IMR-90 (cell line): Measurements from ENCODE around the gene DTX1. TPM values are rescaled to one million over a fixed set of nuclear protein-coding genes. Genes with fewer than 3 reads are reported as not detected.

Experiments used
- ATAC-seq: fragments of 200-7000 bp; cut with Tn5 transposase; 2 replicates; pipeline ENCODE4 v1.9.1; 2020; ENCODE audit warnings: low read depth, mild to moderate bottlenecking, moderate library complexity
- BruUV-seq: library from RNA; stranded (reverse); fragments of 400-500 nt; replicated peaks from 2 replicates; lab custom pipeline; 2021; lab: Mats Ljungman, UMichigan
- CTCF ChIA-PET: fragments of 300-600 bp; formaldehyde crosslinking; extraction: SDS; loops from one replicate; lab custom pipeline; 2021; ENCODE audit warnings: antibody characterized with exemption; lab: Yijun Ruan, JAX
- POLR2A ChIA-PET: fragments of 300-600 bp; sonication (Branson Sonifier 250); formaldehyde crosslinking; loops from one replicate; lab custom pipeline; 2022; ENCODE audit warnings: antibody characterized with exemption; ENCODE audit not compliant: unreplicated experiment; lab: Charles Lee
- DNase-seq: peaks from one replicate; pipeline ENCODE4 v3.0.0; 2013
- H2AFZ ChIP-seq: replicated peaks from 2 replicates; pipeline ENCODE3; 2013; ENCODE audit warnings: low read length, mild to moderate bottlenecking; ENCODE audit not compliant: poor library complexity
- H2AK5ac ChIP-seq: 2 replicates; pipeline ENCODE4 v1.6.1; 2013; ENCODE audit warnings: low read depth, low read length, inconsistent platforms
- H2AK9ac ChIP-seq: replicated peaks from 2 replicates; pipeline ENCODE3; 2013; ENCODE audit warnings: mild to moderate bottlenecking, low read depth, low read length, moderate library complexity; ENCODE audit not compliant: poor library complexity
- H2BK120ac ChIP-seq: 2 replicates; pipeline ENCODE4 v1.6.1; 2013; ENCODE audit warnings: low read depth, low read length, inconsistent platforms
- H2BK15ac ChIP-seq: 3 replicates; pipeline ENCODE4 v1.6.1; 2013; ENCODE audit warnings: low read depth, low read length, inconsistent platforms
- H2BK20ac ChIP-seq: 2 replicates; pipeline ENCODE4 v1.6.1; 2013; ENCODE audit warnings: low read depth, mild to moderate bottlenecking, inconsistent platforms, low read length, moderate library complexity
- H2BK5ac ChIP-seq: 2 replicates; pipeline ENCODE4 v1.6.1; 2013; ENCODE audit warnings: mild to moderate bottlenecking, low read depth, low read length, inconsistent platforms; ENCODE audit not compliant: poor library complexity, severe bottlenecking
- H3K14ac ChIP-seq: replicated peaks from 2 replicates; pipeline ENCODE4 v1.6.1; 2013; ENCODE audit warnings: low read depth, low read length, inconsistent platforms
- H3K18ac ChIP-seq: 2 replicates; pipeline ENCODE4 v1.6.1; 2013; ENCODE audit warnings: low read depth, low read length, control low read depth
- H3K23ac ChIP-seq: 2 replicates; pipeline ENCODE4 v1.6.1; 2013; ENCODE audit warnings: low read depth, low read length, inconsistent platforms
- H3K27ac ChIP-seq: 2 replicates; pipeline ENCODE4 v1.5.1; 2013; ENCODE audit warnings: mild to moderate bottlenecking, control low read depth, low read length; ENCODE audit not compliant: insufficient read depth
- H3K27me3 ChIP-seq: 2 replicates; pipeline ENCODE4 v1.6.1; 2013; ENCODE audit warnings: low read length; ENCODE audit not compliant: control insufficient read depth, insufficient read depth
- H3K36me3 ChIP-seq: 2 replicates; pipeline ENCODE4 v1.6.1; 2013; ENCODE audit warnings: low read length, mixed read lengths; ENCODE audit not compliant: control insufficient read depth, insufficient read depth
- H3K4ac ChIP-seq: 2 replicates; pipeline ENCODE4 v1.6.1; 2013; ENCODE audit warnings: low read depth, low read length, inconsistent platforms
- H3K4me1 ChIP-seq: 2 replicates; pipeline ENCODE4 v1.6.1; 2013; ENCODE audit warnings: low read length, mixed read lengths; ENCODE audit not compliant: control insufficient read depth, insufficient read depth
- H3K4me2 ChIP-seq: 2 replicates; pipeline ENCODE4 v1.6.1; 2013; ENCODE audit warnings: low read depth, mild to moderate bottlenecking, control low read depth, low read length, moderate library complexity
- H3K4me3 ChIP-seq: 2 replicates; pipeline ENCODE4 v1.5.1; 2013; ENCODE audit warnings: low read depth, mild to moderate bottlenecking, control low read depth, low read length, moderate library complexity; ENCODE audit not compliant: insufficient read depth
- H3K56ac ChIP-seq: 2 replicates; pipeline ENCODE4 v1.6.1; 2013; ENCODE audit warnings: low read length, inconsistent platforms; ENCODE audit not compliant: insufficient read depth; ENCODE audit errors: extremely low read depth
- H3K79me1 ChIP-seq, 2 experiments: 2 replicates each; pipeline ENCODE4 v1.6.1; 2013; ENCODE audit warnings: low read length in 2 of 2, inconsistent platforms in 1 of 2, low read depth in 1 of 2
- H3K9ac ChIP-seq: 2 replicates; pipeline ENCODE4 v1.6.1; 2013; ENCODE audit warnings: low read depth, low read length, control low read depth
- H3K9me1 ChIP-seq: 2 replicates; pipeline ENCODE4 v1.6.1; 2013; ENCODE audit warnings: low read length, inconsistent platforms; ENCODE audit not compliant: insufficient read depth
- H3K9me3 ChIP-seq: 2 replicates; pipeline ENCODE4 v1.6.1; 2013; ENCODE audit warnings: low read length; ENCODE audit not compliant: control insufficient read depth, insufficient read depth
- H4K20me1 ChIP-seq: 2 replicates; pipeline ENCODE4 v1.6.1; 2013; ENCODE audit warnings: low read length, inconsistent platforms; ENCODE audit not compliant: insufficient read depth
- H4K5ac ChIP-seq: 2 replicates; pipeline ENCODE4 v1.6.1; 2013; ENCODE audit warnings: mild to moderate bottlenecking, low read depth, low read length, control low read depth
- H4K8ac ChIP-seq, 2 experiments: 2 replicates each; pipeline ENCODE4 v1.6.1; 2013; ENCODE audit warnings: low read depth in 2 of 2, low read length in 2 of 2, control low read depth in 1 of 2, inconsistent platforms in 1 of 2
- H4K91ac ChIP-seq: 2 replicates; pipeline ENCODE4 v1.6.1; 2013; ENCODE audit warnings: low read depth, low read length, inconsistent platforms; ENCODE audit not compliant: insufficient read depth
- BHLHE40 ChIP-seq: fragments of 150-350 bp; IDR thresholded peaks from 2 replicates; pipeline ENCODE4 v1.6.1; 2016; ENCODE audit warnings: mild to moderate bottlenecking, low read depth, low read length
- CEBPB ChIP-seq: IDR thresholded peaks from 2 replicates; pipeline ENCODE4 v1.6.1; 2012; ENCODE audit warnings: low read depth, low read length, improper control_type of control experiment
- ELK1 ChIP-seq: fragments of 150-350 bp; IDR thresholded peaks from 2 replicates; pipeline ENCODE4 v1.6.1; 2016; ENCODE audit warnings: low read depth, mild to moderate bottlenecking, low read length, moderate library complexity, borderline replicate concordance
- FOS ChIP-seq: fragments of 150-350 bp; IDR thresholded peaks from 2 replicates; pipeline ENCODE4 v1.6.1; 2016; ENCODE audit warnings: low read depth, low read length
- MAFK ChIP-seq: IDR thresholded peaks from 2 replicates; pipeline ENCODE4 v1.6.1; 2012; ENCODE audit warnings: low read depth, low read length, improper control_type of control experiment
- MAZ ChIP-seq: IDR thresholded peaks from 2 replicates; pipeline ENCODE4 v1.6.1; 2012; ENCODE audit warnings: low read depth, mild to moderate bottlenecking, low read length, improper control_type of control experiment, moderate library complexity, borderline replicate concordance
- MXI1 ChIP-seq: IDR thresholded peaks from 2 replicates; pipeline ENCODE4 v1.6.1; 2012; ENCODE audit warnings: low read depth, mild to moderate bottlenecking, low read length, moderate library complexity, borderline replicate concordance
- NFE2L2 ChIP-seq: fragments of 150-350 bp; IDR thresholded peaks from 2 replicates; pipeline ENCODE4 v1.6.1; 2016; ENCODE audit warnings: low read depth, mild to moderate bottlenecking, low read length
- POLR2A ChIP-seq: IDR thresholded peaks from 2 replicates; pipeline ENCODE4 v1.6.1; 2012; ENCODE audit warnings: mild to moderate bottlenecking, low read depth, low read length
- RAD21 ChIP-seq: IDR thresholded peaks from 2 replicates; pipeline ENCODE4 v1.6.1; 2012; ENCODE audit warnings: low read length, improper control_type of control experiment
- RCOR1 ChIP-seq: IDR thresholded peaks from 2 replicates; pipeline ENCODE4 v1.6.1; 2012; ENCODE audit warnings: mild to moderate bottlenecking, low read length, improper control_type of control experiment; ENCODE audit not compliant: insufficient replicate concordance
- RFX5 ChIP-seq: IDR thresholded peaks from 2 replicates; pipeline ENCODE4 v1.8.0; 2012; ENCODE audit warnings: low read depth, mild to moderate bottlenecking, low read length, moderate library complexity
- SMC3 ChIP-seq: fragments of 150-350 bp; IDR thresholded peaks from 2 replicates; pipeline ENCODE4 v1.6.1; 2016; ENCODE audit warnings: low read depth, mild to moderate bottlenecking, antibody characterized with exemption, low read length, moderate library complexity
- USF2 ChIP-seq: fragments of 150-350 bp; IDR thresholded peaks from 2 replicates; pipeline ENCODE4 v1.6.1; 2017; ENCODE audit warnings: mild to moderate bottlenecking, antibody characterized with exemption, low read length, low read depth
- WGBS, 2 experiments: methylation state at CpG; one replicate each; pipeline versions ENCODE4 v1.1.5 to v1.1.7; 2013; ENCODE audit warnings: missing lambda C conversion rate in 2 of 2; ENCODE audit not compliant: insufficient read length in 1 of 2; ENCODE audit errors: extremely low coverage in 2 of 2; 5-methylcytosine and 5-hydroxymethylcytosine counted together
- dilution Hi-C: fragments of 300-500 bp; cut with HindIII; formaldehyde crosslinking; loops from one replicate; pipeline ENCODE4 v1.14.3; 2018; ENCODE audit warnings: low sequenced_read_pairs; ENCODE audit not compliant: unreplicated experiment
- in situ Hi-C: fragments of 300-500 bp; cut with MboI; formaldehyde crosslinking; loops from 3 replicates; pipeline ENCODE4 v1.14.3; 2019; ENCODE audit warnings: low sequenced_read_pairs, inconsistent platforms, mixed read lengths
- intact Hi-C: fragments of 100-400 bp; cut with micrococcal nuclease; formaldehyde crosslinking; loops from 2 replicates; pipeline ENCODE4 v1.10.0; 2022
- polyA plus RNA-seq, 3 experiments: library from polyadenylated mRNA; depleted of rRNA; stranded (reverse); fragments of >200 nt; gene quantifications; 2 replicates each; pipeline ENCODE4 v1.2.3, GENCODE V29; 2012; ENCODE audit warnings: low replicate concordance in 1 of 3
- total RNA-seq: library from RNA; depleted of rRNA; stranded (reverse); fragments of >200 nt; gene quantifications from 2 replicates; pipeline ENCODE4 v1.2.3, GENCODE V29; 2012
- TF ChIP-seq, protein P1 (sequence below): conservative IDR thresholded peaks from 2 replicates; pipeline ENCODE4 v1.5.1; 2012; ENCODE audit warnings: mild to moderate bottlenecking, low read depth, low read length, improper control_type of control experiment

Gene DTX1
- total and polyA plus RNA-seq, 2 of the 4 experiments (the other 2 are of a cell fraction): not detected

DNA sequence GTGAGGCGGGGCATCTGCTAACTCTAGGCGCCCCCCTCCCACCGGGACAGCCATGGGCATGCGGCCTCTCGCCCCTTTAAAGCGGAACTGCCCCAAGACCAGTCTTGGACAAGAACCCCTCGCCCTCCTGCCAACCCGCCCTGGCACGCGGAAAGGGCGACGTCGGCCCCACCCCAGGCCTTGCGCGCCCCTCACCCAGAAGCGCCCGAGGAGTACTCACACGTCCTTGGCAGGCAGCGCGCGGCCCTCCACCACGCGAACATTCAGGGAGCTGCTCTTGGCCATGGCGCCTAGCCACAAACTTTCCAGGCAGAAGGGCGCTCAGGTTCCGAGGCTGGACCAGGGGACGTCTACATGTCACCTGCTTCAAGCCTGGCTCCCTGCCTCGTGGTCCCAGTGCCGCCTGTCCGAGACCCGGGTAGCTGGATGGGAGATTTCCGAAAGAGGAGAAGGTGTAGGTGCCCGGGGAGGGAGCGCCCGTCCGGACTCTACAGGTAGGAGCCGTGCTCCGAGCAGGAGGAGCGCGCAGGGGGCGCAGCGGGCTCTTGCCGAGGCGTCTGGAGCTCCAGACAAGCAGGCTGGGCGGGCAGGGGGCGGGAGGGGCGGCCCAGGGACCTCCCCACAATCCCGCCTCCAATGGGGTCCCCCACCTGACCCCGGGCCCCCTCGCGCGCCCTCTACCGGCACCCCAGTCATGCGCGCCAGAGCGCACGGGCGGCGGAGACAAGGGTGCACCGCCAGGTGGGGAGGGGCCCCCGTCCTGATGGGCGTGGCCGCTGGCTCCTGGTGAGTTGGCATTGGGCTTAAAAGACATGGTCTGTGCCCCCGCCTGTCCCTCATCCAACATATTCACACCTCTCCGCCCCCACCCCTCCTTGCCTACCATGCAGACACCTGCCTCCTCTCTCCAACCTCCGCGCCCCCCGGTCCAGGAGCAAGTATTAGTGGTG is 78.9 kb downstream of the DTX1 start, which contains the start of gene RASAL1:
Gene RASAL1 (minus strand): TSS at position 584 of the 950 bp plus-strand sequence. CDS start 299 bp downstream, at position 285.
- no peak within 1 kb of the TSS for H3K23ac ChIP-seq
- ChIA-PET CTCF (no interaction called here), POLR2A (no interaction called here)
- no TSS peak for BruUV-seq
- H4K8ac ChIP-seq: no peak within 1 kb of the TSS
- H3K4me1 ChIP-seq: no peaks in the 10 kb centered on the region
- H3K4me2 ChIP-seq: no peak within 1 kb of the TSS
- H3K27me3 ChIP-seq: peaks cover 1% of the 10 kb centered on the region; the same call in 1 of the 2 replicates
- H2BK5ac ChIP-seq: no peak within 1 kb of the TSS
- H3K79me1 ChIP-seq: no peaks in the 10 kb centered on the region
- no peak within 1 kb of the TSS for H3K4ac ChIP-seq
- no peak within 1 kb of the TSS for H3K27ac ChIP-seq
- H4K91ac ChIP-seq: no peak within 1 kb of the TSS
- H3K9me1 ChIP-seq: no peaks in the 10 kb centered on the region
- no peak within 1 kb of the TSS for H3K4me3 ChIP-seq
- 4% methylated on average over 20 of the region's 68 CpGs; no CpG with 5 or more reads in 1 of the 2 experiments for WGBS, 2 experiments
- no peak within 1 kb of the TSS for H3K9ac ChIP-seq
- H3K9me3 ChIP-seq: no peaks in the 10 kb centered on the region
- no peak within 1 kb of the TSS for H3K14ac ChIP-seq
- no peak within 1 kb of the TSS for H3K56ac ChIP-seq
- H2BK20ac ChIP-seq: no peak within 1 kb of the TSS
- H2AK5ac ChIP-seq: no peak within 1 kb of the TSS
- in situ Hi-C loops: no loop called here
- no peak within 1 kb of the TSS for H2BK15ac ChIP-seq
- H4K20me1 ChIP-seq: no peaks in the 10 kb centered on the region
- ATAC-seq (no peak), DNase-seq (no peak)
- H3K18ac ChIP-seq: no peak within 1 kb of the TSS
- dilution Hi-C loops: no loop called here
- no peak for TF ChIP-seq ELK1
- TF ChIP-seq FOS: no peak
- no peak for TF ChIP-seq CEBPB
- TF ChIP-seq RFX5: no peak
- no peak for TF ChIP-seq BHLHE40
- TF ChIP-seq RAD21: no peak
- TF ChIP-seq, protein P1, sequence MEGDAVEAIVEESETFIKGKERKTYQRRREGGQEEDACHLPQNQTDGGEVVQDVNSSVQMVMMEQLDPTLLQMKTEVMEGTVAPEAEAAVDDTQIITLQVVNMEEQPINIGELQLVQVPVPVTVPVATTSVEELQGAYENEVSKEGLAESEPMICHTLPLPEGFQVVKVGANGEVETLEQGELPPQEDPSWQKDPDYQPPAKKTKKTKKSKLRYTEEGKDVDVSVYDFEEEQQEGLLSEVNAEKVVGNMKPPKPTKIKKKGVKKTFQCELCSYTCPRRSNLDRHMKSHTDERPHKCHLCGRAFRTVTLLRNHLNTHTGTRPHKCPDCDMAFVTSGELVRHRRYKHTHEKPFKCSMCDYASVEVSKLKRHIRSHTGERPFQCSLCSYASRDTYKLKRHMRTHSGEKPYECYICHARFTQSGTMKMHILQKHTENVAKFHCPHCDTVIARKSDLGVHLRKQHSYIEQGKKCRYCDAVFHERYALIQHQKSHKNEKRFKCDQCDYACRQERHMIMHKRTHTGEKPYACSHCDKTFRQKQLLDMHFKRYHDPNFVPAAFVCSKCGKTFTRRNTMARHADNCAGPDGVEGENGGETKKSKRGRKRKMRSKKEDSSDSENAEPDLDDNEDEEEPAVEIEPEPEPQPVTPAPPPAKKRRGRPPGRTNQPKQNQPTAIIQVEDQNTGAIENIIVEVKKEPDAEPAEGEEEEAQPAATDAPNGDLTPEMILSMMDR: no peak
- TF ChIP-seq RCOR1: no peak
- TF ChIP-seq POLR2A: no peak
- no peak for TF ChIP-seq USF2
- TF ChIP-seq MAZ: no peak
- no peak for TF ChIP-seq NFE2L2
- TF ChIP-seq SMC3: no peak
- TF ChIP-seq MAFK: no peak
- TF ChIP-seq MXI1: no peak
- no peak within 1 kb of the TSS for H2BK120ac ChIP-seq
- H2AK9ac ChIP-seq: no peak within 1 kb of the TSS
- H4K5ac ChIP-seq: no peak within 1 kb of the TSS
- intact Hi-C loops: no loop called here
- H2AFZ ChIP-seq: no peak within 1 kb of the TSS
- H3K36me3 ChIP-seq: no peaks in the 10 kb centered on the region
